HG03045 (cell line): ENCODE results near the gene MACC1.
"Not testable (repeated sequence)": the region's sequence is repeated elsewhere in the genome, so short reads cannot be mapped to it uniquely, and the experiment has no call there.

Source experiments
- ATAC-seq: cut with Tn5 transposase; IDR thresholded peaks from one replicate; pipeline ENCODE4 v1.9.1; 2021; ENCODE audit warnings: mild to moderate bottlenecking, moderate library complexity; ENCODE audit not compliant: unreplicated experiment

Gene MACC1

DNA sequence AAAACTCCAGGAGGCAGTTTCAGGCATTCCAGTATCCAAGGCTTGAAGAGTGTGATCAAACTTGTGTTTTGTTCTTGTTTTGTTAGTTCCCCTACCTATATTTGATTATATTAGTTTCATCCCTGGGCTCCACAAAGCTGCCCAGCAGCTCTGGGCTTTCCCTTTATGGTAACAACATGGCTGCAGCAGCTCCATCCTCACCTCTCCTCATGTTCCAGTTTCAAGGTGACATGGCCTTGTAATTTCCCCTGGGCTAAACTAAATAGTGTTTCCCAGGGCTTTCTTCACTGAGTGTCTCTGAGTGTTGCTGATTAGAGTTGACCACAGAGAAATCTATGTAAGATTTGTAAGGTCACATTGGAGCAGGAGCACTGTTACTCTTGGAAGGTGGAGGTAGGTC is 83.4 kb downstream of the MACC1 start:
- no peak for ATAC-seq

DNA sequence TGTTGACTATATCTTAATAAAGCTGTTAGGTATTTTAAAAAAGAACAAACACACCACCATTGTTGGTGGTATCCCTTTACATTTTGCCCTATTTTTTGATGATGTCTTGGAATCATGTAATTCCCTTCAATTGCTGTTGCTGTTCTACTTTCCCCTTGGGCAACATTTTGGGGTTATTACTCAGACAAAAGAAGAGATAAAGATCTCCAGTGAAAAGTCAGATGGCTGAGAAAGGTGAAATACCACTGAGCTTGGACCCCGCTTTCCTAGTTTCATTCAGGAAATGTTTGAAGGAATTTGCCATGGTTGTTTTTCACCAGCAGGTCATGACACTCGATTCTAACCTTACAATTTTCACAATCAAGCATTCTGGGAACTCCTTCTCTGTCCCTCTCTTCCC is 84.6 kb downstream of the MACC1 start:
- no peak for ATAC-seq

DNA sequence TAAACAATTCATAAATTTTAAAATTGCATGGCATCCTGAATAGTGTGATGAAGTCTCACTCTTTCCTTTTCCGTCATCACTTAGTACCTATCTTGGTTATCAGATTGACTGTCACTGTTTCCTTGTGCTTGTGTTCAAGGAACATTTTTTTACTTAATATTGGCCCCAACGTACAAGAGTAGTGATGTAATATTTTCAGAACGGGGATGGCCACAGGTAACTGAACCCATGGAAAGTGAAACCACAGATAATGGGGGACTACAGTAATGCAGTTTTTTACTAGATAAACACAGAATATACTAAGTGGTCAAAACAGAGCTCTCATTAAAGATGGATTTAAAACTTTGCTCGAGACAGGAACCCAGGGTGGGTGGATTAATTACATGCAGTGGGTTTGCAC is 85.4 kb downstream of the MACC1 start:
- ATAC-seq: no peak

DNA sequence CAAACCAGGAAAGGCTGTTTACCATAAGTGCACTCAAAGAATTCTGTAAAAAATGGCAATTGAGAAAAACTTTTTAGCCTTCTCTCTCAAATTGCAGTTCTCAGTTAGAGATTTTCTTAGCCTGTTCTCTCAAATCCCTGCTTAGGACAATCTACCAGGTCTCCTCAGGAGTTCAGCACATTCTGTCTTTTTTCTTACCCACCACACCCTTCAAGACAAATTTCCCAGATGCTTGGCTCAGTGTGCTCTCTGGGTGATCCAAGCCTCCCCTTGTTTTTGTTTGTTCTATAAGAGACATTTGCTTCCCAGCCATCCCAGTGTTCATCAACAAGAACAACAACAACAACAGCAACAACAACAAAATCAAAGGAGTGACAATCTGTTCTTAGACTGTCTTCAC is 87.3 kb downstream of the MACC1 start:
- no peak for ATAC-seq

DNA sequence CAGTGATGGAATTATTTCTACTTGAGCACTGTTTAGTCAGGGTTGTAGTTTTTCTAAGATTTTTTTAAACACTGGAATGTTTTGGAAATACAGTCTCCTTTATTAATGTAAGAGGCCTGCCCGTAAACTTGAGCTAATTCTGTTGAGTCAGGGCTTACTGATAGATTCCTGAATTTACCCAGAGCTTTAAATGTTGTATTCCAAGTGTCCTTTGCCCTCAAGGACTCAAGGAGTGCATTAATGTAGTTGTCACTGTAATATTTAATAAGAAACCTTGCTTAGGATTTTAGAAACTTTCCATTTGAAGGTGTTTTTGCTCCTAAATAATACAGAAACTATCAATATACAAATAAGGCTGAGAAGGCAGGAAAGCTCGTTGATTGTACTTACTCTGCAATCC is 89.2 kb downstream of the MACC1 start:
- ATAC-seq: no peak

DNA sequence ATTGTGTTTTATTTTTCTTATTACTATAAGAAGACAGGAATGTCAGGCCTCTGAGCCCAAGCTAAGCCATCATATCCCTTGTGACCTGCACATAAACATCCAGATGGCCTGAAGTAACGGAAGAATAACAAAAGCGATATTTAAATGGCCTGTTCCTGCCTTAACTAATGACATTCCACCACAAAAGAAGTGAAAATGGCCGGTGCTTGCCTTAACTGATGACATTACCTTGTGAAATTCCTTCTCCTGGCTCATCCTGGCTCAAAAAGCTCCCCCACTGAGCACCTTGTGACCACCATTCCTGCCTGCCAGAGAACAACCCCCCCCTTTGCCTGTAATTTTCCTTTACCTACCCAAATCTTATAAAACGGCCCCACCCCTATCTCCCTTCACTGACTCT is 91.1 kb downstream of the MACC1 start:
- not testable (repeated sequence) for ATAC-seq

DNA sequence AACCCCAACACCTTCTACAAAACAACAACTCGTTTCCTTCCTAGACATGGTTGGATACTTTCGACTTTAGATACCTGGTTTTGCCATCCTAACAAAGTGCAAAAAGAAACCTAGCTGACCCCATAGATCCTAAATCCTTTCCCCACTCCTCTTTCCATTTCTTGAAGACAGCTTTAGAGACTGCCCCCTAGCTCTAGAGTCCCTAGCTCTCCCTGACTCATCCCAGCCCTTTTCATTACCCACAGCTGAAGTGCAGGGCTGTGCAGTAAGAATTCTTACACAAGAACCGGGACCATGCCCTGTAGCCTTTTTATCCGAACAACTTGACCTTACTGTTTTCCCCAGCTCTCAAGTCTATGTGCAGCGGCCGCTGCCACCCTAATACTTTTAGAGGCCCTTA is 93.1 kb downstream of the MACC1 start:
- not testable (repeated sequence) for ATAC-seq

DNA sequence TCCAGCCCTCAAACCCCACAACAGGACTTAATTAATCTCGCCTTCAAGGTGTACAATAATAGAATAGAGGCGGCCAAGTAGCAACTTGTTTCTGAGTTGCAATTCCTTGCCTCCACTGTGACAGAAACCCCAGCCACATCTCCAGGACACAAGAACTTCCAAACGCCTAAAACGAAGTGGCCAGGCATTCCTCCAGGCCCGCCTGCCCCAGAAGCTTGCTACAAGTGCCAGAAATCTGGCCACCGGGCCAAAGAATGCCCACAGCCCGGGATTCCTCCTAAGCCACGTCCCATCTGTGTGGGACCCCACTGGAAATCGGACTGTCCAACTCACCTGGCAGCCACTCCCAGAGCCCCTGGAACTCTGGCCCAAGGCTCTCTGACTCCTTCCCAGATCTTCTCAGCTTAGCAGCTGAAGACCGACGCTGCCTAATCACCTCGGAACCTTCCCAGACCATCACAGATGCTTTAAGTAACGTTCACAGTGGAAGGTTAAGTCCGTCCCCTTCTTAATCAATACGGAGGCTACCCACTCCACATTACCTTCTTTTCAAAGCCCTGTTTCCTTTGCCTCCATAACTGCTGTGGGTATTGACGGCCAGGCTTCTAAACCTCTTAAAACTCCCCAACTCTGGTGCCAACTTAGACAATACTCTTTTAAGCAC is 94.4 kb downstream of the MACC1 start:
- ATAC-seq: not testable (repeated sequence)

DNA sequence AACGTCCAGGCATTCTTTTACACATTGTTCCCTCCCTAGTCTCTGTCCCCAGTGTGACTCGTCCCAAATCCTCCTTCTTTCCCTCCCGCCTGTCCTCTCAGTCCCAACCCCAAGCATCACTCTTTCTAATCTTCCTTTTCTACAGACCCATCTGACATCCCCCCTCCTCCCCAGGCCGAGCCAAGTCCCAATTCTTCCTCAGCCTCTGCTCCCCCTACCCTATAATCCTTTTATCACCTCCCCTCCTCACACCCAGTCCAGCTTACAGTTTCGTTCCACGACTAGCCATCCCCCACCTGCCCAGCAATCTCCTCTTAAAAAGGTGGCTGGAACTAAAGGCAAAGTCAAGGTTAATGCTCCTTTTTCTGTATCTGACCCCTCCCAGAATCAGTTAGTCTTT is 95.1 kb downstream of the MACC1 start:
- ATAC-seq: no peak

DNA sequence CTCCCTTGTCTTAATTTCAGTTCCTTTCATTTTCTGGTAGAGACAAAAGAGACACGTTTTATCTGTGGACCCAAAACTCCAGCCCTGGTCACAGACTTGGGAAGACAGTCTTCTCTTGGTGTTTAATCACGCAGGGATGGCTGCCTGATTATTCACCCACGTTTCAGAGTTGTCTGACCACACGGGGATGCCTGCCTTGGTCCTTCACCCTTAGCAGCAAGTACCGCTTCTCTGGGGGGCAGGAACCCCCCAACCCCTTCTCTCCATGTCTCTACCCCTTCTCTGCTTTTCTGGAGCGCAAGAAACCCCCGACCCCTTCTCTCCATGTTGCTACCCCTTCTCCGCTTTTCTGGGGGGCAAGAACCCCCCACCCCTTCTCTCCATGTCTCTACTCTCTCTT is 95.8 kb downstream of the MACC1 start:
- no peak for ATAC-seq

DNA sequence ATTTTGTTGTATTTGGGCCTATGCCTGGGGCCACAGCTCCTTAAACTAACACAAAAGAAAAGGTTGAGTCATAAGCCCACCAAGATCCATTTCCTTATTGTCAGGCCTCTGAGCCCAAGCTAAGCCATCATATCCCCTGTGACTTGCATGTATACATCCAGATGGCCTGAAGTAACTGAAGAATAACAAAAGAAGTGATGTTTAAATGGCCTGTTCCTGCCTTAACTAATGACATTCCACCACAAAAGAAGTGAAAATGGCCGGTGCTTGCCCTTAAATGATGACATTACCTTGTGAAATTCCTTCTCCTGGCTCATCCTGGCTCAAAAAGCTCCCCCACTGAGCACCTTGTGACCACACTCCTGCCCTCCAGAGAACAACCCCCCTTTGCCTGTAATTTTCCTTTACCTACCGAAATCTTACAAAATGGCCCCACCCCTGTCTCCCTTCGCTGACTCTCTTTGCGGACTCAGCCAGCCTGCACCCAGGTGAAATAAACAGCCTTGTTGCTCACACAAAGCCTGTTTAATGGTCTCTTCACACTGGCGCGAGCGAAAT is 96.5 kb downstream of the MACC1 start:
- not testable (repeated sequence) for ATAC-seq

DNA sequence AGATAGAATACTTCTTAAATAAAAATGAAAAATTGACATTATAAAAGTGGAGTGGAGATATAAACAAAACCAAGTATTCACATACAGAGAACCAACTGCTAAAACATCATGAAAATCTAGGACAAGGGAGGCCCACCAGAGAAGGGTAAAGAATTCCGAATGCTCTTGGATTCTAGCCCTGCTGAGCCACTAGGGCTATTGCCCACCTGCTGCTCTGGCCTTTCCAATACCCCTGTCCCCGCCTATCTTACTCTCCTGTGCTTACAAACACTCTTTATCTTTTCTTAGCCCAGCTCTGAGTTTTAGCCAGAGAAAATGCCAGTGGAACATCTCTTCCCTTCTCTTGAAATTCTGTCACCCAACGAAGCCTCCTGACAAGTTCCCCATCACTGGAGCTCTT is 100.3 kb downstream of the MACC1 start:
- no peak for ATAC-seq

DNA sequence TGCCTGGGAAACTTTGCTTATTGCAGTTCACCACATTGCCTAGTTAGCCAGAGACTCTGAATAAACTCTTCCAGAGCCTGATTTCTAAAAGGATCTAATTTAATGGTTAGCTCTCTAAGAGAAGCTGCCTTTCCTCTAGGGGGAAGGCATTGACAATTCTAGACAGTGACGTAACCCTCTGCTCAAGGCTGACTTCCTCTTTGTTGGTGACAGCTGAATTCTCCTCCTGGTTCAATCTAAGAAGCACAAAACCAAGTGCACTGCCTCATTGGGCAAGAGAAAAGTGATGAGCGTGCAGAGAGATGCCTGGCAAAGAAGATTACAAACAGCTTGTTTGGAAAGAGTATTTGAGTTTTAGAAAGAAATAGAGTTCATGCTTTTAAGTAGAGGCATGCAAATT is 102.7 kb downstream of the MACC1 start:
- peak; percentile 84 for ATAC-seq

DNA sequence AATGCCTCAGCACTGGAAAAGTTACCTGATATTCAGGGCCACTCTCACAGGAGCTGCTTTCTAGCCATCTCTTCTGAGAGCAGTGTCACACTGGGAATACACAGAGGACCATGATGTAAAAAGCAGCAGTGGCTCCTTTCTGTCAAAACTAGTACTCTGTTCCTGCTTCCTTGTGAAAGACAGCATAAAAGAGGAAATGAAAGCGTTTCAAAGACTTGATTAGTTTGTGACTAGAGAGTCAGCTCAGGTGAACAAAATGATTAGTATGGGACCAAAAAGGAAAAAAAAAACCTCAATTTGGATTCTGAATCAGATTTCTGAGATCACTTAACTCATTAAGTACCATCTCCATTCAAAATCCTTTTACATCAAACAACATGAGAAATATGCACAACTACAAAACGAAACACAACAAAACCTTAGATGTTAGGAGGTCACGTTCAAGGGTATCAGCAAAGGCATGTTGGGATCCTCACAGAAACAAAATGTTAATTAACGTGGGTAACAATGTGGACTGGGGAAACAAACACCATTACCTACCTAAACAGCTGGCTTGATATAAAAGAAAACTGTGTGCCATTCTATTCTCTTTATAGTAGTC is 103.7 kb downstream of the MACC1 start:
- peak; percentile 83 for ATAC-seq

DNA sequence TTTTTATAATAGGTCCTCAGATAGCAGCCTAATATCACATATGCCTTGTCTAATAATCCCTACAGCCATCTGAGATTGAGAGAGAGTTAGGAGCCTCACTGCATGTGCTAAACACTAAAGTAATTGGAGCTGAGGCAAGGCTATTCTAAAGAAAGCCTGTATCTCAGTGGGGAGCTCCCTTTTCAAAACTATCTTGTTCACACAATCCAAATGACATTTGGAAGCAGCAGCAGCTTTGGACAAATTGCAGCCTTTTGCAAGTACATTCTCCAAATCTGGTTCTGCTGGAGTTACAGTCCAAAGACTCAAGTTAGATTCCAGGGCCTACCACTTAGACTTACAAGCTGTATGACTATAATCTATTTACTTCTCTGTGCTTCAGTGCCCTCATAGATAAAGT is 104.5 kb downstream of the MACC1 start:
- no peak for ATAC-seq

DNA sequence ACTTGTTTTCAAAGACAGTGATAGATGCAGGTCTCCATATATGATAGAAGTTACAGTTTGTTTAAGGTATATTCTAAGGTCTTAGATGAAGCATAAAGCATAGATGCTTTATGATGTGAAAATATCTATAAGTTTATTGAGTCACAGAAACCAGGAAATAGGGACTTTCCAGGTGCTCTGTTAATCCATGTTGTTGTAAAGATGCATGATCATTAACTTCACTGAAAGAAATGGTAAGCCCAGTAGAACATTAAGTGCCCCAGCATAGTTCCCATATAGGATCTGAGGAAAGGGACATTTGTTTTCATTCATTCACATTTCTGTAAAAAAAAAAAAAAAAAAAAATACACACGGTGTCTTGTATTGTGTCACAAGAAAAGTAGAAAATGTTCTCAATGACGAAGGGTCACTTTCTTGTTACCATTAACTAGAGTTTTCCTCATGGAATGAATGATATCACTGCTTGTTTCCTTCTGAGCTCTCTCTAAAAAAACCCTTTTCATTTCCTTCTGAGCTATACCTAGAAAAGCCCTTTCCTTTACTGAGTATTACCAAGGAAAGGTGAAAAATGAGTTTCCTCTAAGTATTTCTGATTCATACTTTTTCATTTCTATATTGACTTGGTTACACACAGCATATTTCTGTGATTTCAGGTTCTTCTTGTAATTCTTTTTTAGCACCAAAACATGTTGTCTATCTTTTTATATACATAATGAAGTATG is 105.2 kb downstream of the MACC1 start:
- no peak for ATAC-seq

DNA sequence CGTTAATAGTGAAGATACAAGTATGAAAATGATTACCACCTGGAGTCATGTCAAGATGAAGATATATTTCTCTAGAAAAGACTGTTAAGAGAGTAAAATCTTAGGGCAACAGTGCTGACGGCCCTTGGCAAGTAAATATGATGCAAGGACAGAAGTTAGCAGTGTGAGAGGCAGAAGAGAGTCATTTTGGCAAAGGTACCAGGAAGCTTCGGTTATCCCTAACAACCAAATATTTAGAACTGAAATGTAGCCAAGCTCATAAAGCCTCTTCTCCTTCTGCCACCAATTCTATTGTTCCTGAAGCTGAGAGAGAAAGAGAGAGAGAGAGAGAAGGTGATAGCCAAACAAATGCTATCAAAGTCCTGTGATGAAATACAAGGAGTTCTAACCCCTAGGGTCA is 109.6 kb downstream of the MACC1 start:
- ATAC-seq: no peak

DNA sequence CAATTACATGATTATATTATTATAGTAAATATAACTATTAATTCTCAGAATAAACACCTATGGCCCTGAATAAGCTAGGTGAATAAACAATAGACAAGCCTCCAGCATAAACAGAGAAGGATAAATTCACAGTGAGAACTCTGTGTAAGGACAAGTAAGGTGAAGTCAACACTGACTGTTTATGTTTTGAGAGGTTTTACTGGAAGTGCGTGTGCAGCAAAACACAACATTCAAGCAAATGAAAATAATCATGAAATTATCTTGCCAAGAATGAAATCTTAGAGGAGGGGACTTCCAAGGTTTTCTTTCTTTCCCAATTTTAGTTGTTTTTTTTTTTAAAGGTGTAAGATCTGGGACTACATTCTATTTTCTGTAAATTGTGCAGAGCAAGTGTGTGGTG is 112.5 kb downstream of the MACC1 start:
- ATAC-seq: no peak

DNA sequence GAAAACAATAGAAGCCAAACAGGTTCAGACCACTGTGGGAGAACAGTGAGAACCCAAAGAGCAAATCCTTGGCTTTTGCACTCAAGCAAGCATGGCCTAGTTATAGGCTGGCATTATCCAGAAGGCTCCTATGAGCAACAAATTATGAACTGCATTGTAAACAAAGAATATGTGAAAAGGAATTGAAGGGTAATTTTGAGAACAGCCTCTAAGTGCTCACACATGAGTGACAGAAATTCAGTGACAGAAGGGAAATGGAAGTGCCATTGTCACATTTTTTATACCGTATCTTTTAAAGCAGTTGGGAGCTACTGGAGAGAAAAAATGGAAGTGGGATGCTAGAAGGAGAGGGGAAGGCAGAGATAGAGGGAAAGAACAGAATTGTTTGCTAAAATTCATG is 114.2 kb downstream of the MACC1 start:
- ATAC-seq: no peak

DNA sequence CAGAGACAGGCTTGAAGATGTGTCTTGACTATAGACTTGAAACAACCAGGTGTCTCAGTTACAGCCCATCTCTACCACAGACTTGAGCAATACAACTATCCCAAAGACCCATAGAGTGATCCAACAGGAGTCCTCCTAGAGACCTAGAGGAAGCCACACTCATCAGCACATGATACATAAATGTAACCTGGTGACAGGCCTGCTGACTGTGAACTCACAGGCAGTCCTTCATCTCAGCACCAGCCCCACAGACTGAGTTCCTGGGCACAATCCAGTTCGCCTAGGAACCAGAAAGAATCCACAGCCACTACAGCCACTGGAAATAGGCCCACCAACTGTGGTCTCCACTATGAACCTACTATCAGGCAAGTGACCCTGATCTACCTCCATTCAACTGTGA is 121.3 kb downstream of the MACC1 start:
- no peak for ATAC-seq

DNA sequence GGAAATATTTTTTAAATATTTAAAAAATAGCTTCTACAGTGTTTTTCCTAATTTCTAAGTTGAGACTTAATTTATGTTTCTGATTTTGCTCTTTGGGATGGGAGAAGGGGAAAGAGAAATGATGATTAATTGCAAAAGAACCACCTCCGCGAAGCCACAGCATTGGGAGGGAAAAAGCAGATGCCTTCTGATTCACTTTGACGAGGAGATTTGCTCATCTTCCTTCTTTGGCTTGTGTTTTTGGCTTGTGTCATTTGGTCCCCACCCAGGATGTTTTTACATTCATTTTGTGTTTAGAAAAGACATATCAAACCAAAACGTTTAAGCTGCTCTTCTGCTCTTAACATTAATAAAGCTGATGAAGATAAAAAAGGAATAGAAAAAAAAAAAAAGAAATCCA is 121.7 kb downstream of the MACC1 start:
- no peak for ATAC-seq

DNA sequence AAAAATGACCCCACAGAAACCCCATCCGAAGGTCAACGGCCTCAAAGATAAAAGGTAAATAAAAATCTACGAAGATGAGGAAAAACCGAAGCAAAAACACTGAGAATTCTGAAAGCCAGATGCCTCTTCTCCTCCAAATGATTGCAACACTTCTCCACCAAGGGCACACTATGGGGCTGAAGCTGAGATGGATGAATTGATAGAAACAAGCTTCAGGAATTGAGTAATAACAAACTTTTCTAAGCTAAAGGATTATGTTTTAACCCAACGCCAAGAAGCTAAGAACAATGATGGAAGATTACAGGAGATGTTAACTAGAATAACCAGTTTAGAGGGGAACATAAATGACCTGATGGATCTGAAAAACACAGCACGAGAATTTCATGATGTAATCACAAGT is 127.8 kb downstream of the MACC1 start:
- ATAC-seq: no peak
